ENCODE measurements around the gene RTF1. TPM values are rescaled to one million over a fixed set of nuclear protein-coding genes. Genes with fewer than 3 reads are reported as not detected.
A peak's percentile ranks its signal among the peaks of the same experiment; 100 is the strongest.
"Not testable (repeated sequence)": the region's sequence is repeated elsewhere in the genome, so short reads cannot be mapped to it uniquely, and the experiment has no call there.

RTF1 gene
- total RNA-seq: 10 to 100 TPM; 33.9 to 37.1 TPM

GRCh38 chr15:41416742-41417417 is at the start of gene RTF1:
Gene RTF1 (plus strand): TSS chr15:41417095. CDS start chr15:41417116, 21 bp downstream.
- Mint-ChIP-seq H3K27me3 (no peaks in the 10 kb centered on the region), H3K4me3 (peak within 1 kb of the TSS; percentile 92), H3K9me3 (no peaks in the 10 kb centered on the region), H3K36me3 (ENCODE audit: low read depth) (peaks cover 4% of the 10 kb centered on the region), H3K4me1 (peaks cover 37% of the 10 kb centered on the region), H3K27ac (peak within 1 kb of the TSS; percentile 88)
- ChIA-PET POLR2A (interaction anchor here (0.9 to 2.6 kb wide), 5 partner anchors 9 to 101 kb away, joined by 3 to 17 read pairs (median 5); partner anchors contain the start of genes NUSAP1 and OIP5), CTCF (interaction anchor here (0.6 kb wide), 1 partner anchor 29 kb away, joined by 3 read pairs; no protein-coding TSS in a partner anchor)
- DNase-seq: peak; percentile 96

DNA sequence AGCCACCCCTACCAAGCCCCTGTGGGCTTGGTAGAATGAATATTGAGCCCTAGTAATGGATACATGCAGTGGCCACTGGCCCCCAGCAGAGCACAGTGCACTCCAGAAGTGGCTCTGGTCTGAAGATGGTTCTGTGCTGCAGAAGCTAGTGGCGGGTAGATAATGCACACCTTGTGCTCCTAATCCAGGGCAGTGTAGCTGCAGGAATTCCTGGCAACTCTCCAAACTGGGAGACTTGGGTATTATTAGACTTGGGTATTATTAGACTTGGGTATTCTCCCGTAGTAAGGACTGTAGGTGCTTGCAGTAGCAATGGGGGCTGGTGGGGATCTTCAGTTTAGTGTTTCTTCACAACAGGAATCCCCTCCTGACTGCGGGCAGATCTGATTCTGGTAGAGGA is 49.5 kb upstream of the RTF1 start:
- POLR2A ChIA-PET: no interaction called here
- no peak overlapping the region for H3K27ac Mint-ChIP-seq
- H3K36me3 Mint-ChIP-seq (ENCODE audit: low read depth): peaks cover 77% of the 10 kb centered on the region
- no peaks in the 10 kb centered on the region for H3K4me1 Mint-ChIP-seq
- no peaks in the 10 kb centered on the region for H3K27me3 Mint-ChIP-seq
- DNase-seq: no peak
- no peak overlapping the region for H3K4me3 Mint-ChIP-seq
- CTCF ChIA-PET: no interaction called here
- no peaks in the 10 kb centered on the region for H3K9me3 Mint-ChIP-seq

GRCh38 chr15:41377978-41378377 is 38.9 kb upstream of the RTF1 start:
- H3K4me3 Mint-ChIP-seq: no peak overlapping the region
- H3K27me3 Mint-ChIP-seq: no peaks in the 10 kb centered on the region
- DNase-seq: no peak
- no peaks in the 10 kb centered on the region for H3K9me3 Mint-ChIP-seq
- ChIA-PET CTCF (no interaction called here), POLR2A (no interaction called here)
- H3K4me1 Mint-ChIP-seq: no peaks in the 10 kb centered on the region
- H3K36me3 Mint-ChIP-seq (ENCODE audit: low read depth): peaks cover 59% of the 10 kb centered on the region
- no peak overlapping the region for H3K27ac Mint-ChIP-seq

DNA sequence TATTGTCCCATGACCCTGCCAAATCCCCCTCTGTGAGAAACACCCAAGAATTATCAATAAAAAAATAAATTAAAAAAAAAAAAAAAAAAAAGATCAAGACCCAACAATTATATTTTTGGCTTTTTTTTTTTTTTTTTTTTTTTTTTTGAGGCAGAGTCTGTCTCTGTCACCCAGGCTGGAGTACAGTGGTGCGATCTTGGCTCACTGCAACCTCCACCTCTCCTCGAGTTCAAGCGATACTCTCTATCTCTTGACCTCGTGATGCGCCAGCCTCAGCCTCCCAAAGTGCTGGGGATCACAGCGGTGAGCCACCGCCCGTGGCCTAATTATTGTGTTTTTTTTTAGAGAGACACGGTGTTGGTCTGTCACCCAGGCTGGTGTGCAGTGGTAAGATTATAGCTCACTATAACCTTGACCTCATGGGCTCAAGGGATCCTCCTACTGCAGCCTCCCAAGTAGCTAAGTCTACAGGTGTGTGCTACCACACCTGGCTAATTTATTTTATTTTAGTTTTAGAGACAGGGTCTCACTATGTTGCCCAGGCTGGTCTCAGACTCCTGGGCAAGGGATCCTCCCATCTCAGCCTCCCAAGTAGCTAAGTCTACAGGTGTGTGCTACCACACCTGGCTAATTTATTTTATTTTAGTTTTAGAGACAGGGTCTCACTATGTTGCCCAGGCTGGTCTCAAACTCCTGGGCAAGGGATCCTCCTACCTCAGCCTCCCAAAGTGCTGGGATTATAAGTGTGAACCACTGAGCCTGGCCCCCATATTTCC is 32.7 kb upstream of the RTF1 start:
- POLR2A ChIA-PET, CTCF ChIA-PET, H3K9me3 Mint-ChIP-seq, H3K4me1 Mint-ChIP-seq, DNase-seq, H3K27ac Mint-ChIP-seq, H3K4me3 Mint-ChIP-seq, H3K27me3 Mint-ChIP-seq: not testable (repeated sequence)
- H3K36me3 Mint-ChIP-seq (ENCODE audit: low read depth): peaks cover 34% of the 10 kb centered on the region

DNA sequence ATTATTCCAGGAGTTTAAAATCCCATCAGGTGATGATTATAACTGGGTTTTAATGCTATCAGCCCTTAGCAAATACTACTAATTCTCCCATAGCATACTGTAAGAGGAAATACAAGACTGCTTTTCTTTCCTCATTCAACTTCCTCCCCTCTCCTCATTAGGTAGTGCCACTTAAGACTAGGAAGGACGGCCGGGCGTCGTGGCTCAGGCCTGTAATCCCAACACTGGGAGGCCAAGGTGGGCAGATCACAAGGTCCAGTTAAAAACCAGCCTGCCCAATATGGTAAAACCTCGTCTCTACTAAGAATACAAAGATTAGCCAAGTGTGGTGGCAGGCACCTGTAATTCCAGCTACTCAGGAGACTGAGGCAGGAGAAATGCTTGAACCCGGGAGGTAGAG is 29.2 kb upstream of the RTF1 start:
- no peak overlapping the region for H3K27ac Mint-ChIP-seq

GRCh38 chr15:41392659-41393058 is 24.2 kb upstream of the RTF1 start:
- no peak for DNase-seq
- no peaks in the 10 kb centered on the region for H3K9me3 Mint-ChIP-seq
- CTCF ChIA-PET: interaction anchor here (0.7 kb wide), 2 partner anchors 326 to 704 kb away, joined by 3 read pairs; no protein-coding TSS in a partner anchor
- peak overlapping the region; percentile 24 for H3K27ac Mint-ChIP-seq
- peaks cover 24% of the 10 kb centered on the region for H3K4me1 Mint-ChIP-seq
- H3K4me3 Mint-ChIP-seq: no peak overlapping the region
- POLR2A ChIA-PET: no interaction called here
- H3K36me3 Mint-ChIP-seq (ENCODE audit: low read depth): peaks cover 32% of the 10 kb centered on the region
- no peaks in the 10 kb centered on the region for H3K27me3 Mint-ChIP-seq

More for the DNA sequence above, 29.2 kb upstream of the RTF1 start:
- DNase-seq: no peak
- no peaks in the 10 kb centered on the region for H3K27me3 Mint-ChIP-seq
- ChIA-PET POLR2A (no interaction called here), CTCF (interaction anchor here (0.7 kb wide), 1 partner anchor 29 kb away, joined by 3 read pairs; the partner anchor contains the start of gene RTF1)
- no peak overlapping the region for H3K4me3 Mint-ChIP-seq
- H3K36me3 Mint-ChIP-seq (ENCODE audit: low read depth): peaks cover 18% of the 10 kb centered on the region
- H3K4me1 Mint-ChIP-seq: peaks cover 7% of the 10 kb centered on the region
- no peaks in the 10 kb centered on the region for H3K9me3 Mint-ChIP-seq

- Mint-ChIP-seq H3K27ac (peak overlapping the region; percentile 51), H3K4me1 (peaks cover 24% of the 10 kb centered on the region), H3K36me3 (ENCODE audit: low read depth) (peaks cover 27% of the 10 kb centered on the region), H3K27me3 (no peaks in the 10 kb centered on the region), H3K4me3 (no peak overlapping the region), H3K9me3 (no peaks in the 10 kb centered on the region)
- ChIA-PET CTCF (no interaction called here), POLR2A (no interaction called here)
- DNase-seq: no peak
Observed at GRCh38 chr15:41394924-41395323, 22.0 kb upstream of the RTF1 start.

GRCh38 chr15:41396111-41396510 is 20.8 kb upstream of the RTF1 start:
- peaks cover 28% of the 10 kb centered on the region for H3K4me1 Mint-ChIP-seq
- H3K36me3 Mint-ChIP-seq (ENCODE audit: low read depth): peaks cover 27% of the 10 kb centered on the region
- H3K27ac Mint-ChIP-seq: peak overlapping the region; percentile 12
- CTCF ChIA-PET: no interaction called here
- H3K4me3 Mint-ChIP-seq: no peak overlapping the region
- H3K9me3 Mint-ChIP-seq: no peaks in the 10 kb centered on the region
- DNase-seq: no peak
- no peaks in the 10 kb centered on the region for H3K27me3 Mint-ChIP-seq
- POLR2A ChIA-PET: interaction anchor here (1.4 kb wide), 1 partner anchor 14 kb away, joined by 3 read pairs; no protein-coding TSS in a partner anchor

- H3K4me3 Mint-ChIP-seq: peak overlapping the region; percentile 90
- H3K4me1 Mint-ChIP-seq: peaks cover 27% of the 10 kb centered on the region
- H3K36me3 Mint-ChIP-seq (ENCODE audit: low read depth): peaks cover 6% of the 10 kb centered on the region
- DNase-seq: no peak
- H3K9me3 Mint-ChIP-seq: no peaks in the 10 kb centered on the region
- peak overlapping the region; percentile 87 for H3K27ac Mint-ChIP-seq
- H3K27me3 Mint-ChIP-seq: no peaks in the 10 kb centered on the region
- ChIA-PET POLR2A (interaction anchor here (0.6 to 1.0 kb wide), 7 partner anchors 8 to 492 kb away, joined by 3 to 8 read pairs (median 3); partner anchors contain the start of genes NUSAP1 and OIP5), CTCF (interaction anchor here (0.7 to 1.0 kb wide), 4 partner anchors 9 to 1441 kb away, joined by 3 to 5 read pairs (median 4); no protein-coding TSS in a partner anchor)
Observed at GRCh38 chr15:41401904-41402267, 15.0 kb upstream of the RTF1 start.

- Mint-ChIP-seq H3K27me3 (no peaks in the 10 kb centered on the region), H3K36me3 (ENCODE audit: low read depth) (peaks cover 1% of the 10 kb centered on the region), H3K4me3 (no peak overlapping the region), H3K4me1 (peaks cover 15% of the 10 kb centered on the region), H3K27ac (no peak overlapping the region), H3K9me3 (no peaks in the 10 kb centered on the region)
- CTCF ChIA-PET: interaction anchor here (1.2 kb wide), 1 partner anchor 11 kb away, joined by 5 read pairs; no protein-coding TSS in a partner anchor
- no peak for DNase-seq
- POLR2A ChIA-PET: interaction anchor here (1.0 to 1.1 kb wide), 2 partner anchors 9 kb away, joined by 3 to 5 read pairs; partner anchors contain the start of gene RTF1
Observed at GRCh38 chr15:41407341-41407740, 9.6 kb upstream of the RTF1 start.

DNA sequence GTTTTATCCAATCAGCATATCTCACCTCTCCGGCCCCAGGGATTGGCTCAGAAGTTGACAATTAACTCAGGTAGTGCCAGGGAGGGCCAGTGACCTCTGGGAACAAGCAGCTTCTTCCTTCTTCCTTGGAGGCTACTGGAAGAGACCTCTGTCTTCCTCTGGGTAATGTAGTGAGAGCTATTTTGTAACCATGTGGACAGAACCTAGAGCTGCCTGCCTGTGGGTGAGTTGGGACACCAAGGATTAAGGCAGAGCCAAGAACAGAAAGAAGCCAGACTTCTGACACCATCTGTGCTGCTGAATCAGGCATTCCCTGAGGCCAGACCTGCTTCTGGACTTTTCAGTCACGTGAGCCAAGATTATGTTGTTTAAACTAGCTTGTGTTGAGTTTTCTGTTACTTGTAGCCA is 8.7 kb upstream of the RTF1 start:
- Mint-ChIP-seq H3K27ac (no peak overlapping the region), H3K4me3 (no peak overlapping the region), H3K4me1 (peaks cover 9% of the 10 kb centered on the region), H3K9me3 (no peaks in the 10 kb centered on the region), H3K36me3 (ENCODE audit: low read depth) (no peaks in the 10 kb centered on the region), H3K27me3 (no peaks in the 10 kb centered on the region)
- no peak for DNase-seq
- CTCF ChIA-PET: no interaction called here
- POLR2A ChIA-PET: interaction anchor here (1.0 kb wide), 1 partner anchor 8 kb away, joined by 3 read pairs; the partner anchor contains the start of gene RTF1

- Mint-ChIP-seq H3K27ac (no peak overlapping the region), H3K4me3 (no peak overlapping the region), H3K36me3 (ENCODE audit: low read depth) (no peaks in the 10 kb centered on the region), H3K27me3 (no peaks in the 10 kb centered on the region), H3K9me3 (no peaks in the 10 kb centered on the region), H3K4me1 (peaks cover 5% of the 10 kb centered on the region)
- ChIA-PET CTCF (interaction anchor here (0.7 to 1.4 kb wide), 2 partner anchors 9 to 11 kb away, joined by 4 to 5 read pairs; no protein-coding TSS in a partner anchor), POLR2A (interaction anchor here (1.2 kb wide), 1 partner anchor 14 kb away, joined by 3 read pairs; no protein-coding TSS in a partner anchor)
- DNase-seq: no peak
Observed at GRCh38 chr15:41411031-41411430, 5.9 kb upstream of the RTF1 start.

DNA sequence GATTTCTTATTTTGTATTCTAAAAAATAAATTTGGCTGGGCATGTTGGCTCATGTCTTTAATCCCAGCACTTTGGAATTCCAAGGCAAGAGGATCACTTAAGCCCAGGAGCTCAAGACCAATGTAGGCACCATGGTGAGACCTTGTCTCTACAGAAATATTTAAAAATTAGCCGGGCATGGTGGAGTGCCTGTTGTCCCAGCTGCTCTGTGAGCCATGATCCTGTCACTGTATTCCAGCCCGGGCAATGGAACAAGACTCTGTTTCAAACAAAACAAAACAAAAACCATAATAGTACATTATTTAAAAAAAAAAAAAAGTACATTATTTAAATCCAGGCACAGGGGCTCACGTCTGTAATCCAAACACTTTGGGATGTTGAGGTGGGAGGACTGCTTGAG is 5.5 kb upstream of the RTF1 start:
- no peaks in the 10 kb centered on the region for H3K36me3 Mint-ChIP-seq (ENCODE audit: low read depth)
- peaks cover 9% of the 10 kb centered on the region for H3K4me1 Mint-ChIP-seq
- no peak for DNase-seq
- ChIA-PET POLR2A (no interaction called here), CTCF (interaction anchor here (0.7 to 1.4 kb wide), 2 partner anchors 10 to 11 kb away, joined by 4 to 5 read pairs; no protein-coding TSS in a partner anchor)
- no peak overlapping the region for H3K27ac Mint-ChIP-seq
- H3K27me3 Mint-ChIP-seq: no peaks in the 10 kb centered on the region
- H3K9me3 Mint-ChIP-seq: no peaks in the 10 kb centered on the region
- no peak overlapping the region for H3K4me3 Mint-ChIP-seq
